Endothelial cell of umbilical vein (primary cell): ENCODE data around the gene D2HGDH. TPM values are rescaled to one million over a fixed set of nuclear protein-coding genes. Genes with fewer than 3 reads are reported as not detected.

Experiments used
- BruUV-seq: library from RNA; stranded (reverse); fragments of 400-500 nt; replicated peaks from 2 replicates; lab custom pipeline; 2021; lab: Mats Ljungman, UMichigan
- CTCF ChIA-PET: fragments of 300-600, 350-600 bp; sonication (Branson Sonifier 250); formaldehyde crosslinking; loops from one replicate; lab custom pipeline; 2021; ENCODE audit warnings: antibody characterized with exemption, inconsistent platforms; lab: Charles Lee
- POLR2A ChIA-PET: fragments of 300-600, 350-600 bp; sonication (Branson Sonifier 250); formaldehyde crosslinking; loops from one replicate; lab custom pipeline; 2021; ENCODE audit warnings: antibody characterized with exemption, inconsistent platforms; lab: Charles Lee
- DNase-seq: peaks from one replicate; pipeline ENCODE4 v3.0.0-alpha.2; 2011; ENCODE audit warnings: low read depth, low spot score
- FAIRE-seq: peaks from 2 replicates; lab custom pipeline; 2011; peaks lifted over from hg19 to GRCh38; lab: Jason Lieb, UNC
- H2AFZ ChIP-seq: 2 replicates; pipeline ENCODE4 v1.6.0; 2012; ENCODE audit warnings: low read depth, low read length, control low read depth, inconsistent platforms
- H3K27ac ChIP-seq: 2 replicates; pipeline ENCODE4 v1.5.1; 2011; ENCODE audit warnings: low read depth, mild to moderate bottlenecking, control low read depth, low read length, moderate library complexity; ENCODE audit not compliant: insufficient read depth
- H3K27me3 ChIP-seq, 2 experiments: 2 replicates each; pipeline versions ENCODE4 v1.6.0 to v1.6.1; 2011; ENCODE audit warnings: low read length in 2 of 2, mixed read lengths in 1 of 2; ENCODE audit not compliant: control insufficient read depth in 2 of 2, insufficient read depth in 2 of 2
- H3K36me3 ChIP-seq, 2 experiments: 2 replicates in 1 of 2; 3 replicates in 1 of 2; pipeline ENCODE4 v1.5.1; 2011; ENCODE audit warnings: low read length in 2 of 2, mild to moderate bottlenecking in 1 of 2, moderate library complexity in 1 of 2; ENCODE audit not compliant: control insufficient read depth in 2 of 2, insufficient read depth in 2 of 2; ENCODE audit errors: extremely low read depth in 1 of 2
- H3K4me1 ChIP-seq: 3 replicates; pipeline ENCODE4 v1.5.1; 2011; ENCODE audit warnings: mild to moderate bottlenecking, low read length; ENCODE audit not compliant: control insufficient read depth, insufficient read depth; ENCODE audit errors: extremely low read depth
- H3K4me2 ChIP-seq: 2 replicates; pipeline ENCODE4 v1.6.1; 2011; ENCODE audit warnings: low read length, control low read depth, mixed read lengths; ENCODE audit not compliant: insufficient read depth
- H3K4me3 ChIP-seq, 3 experiments: fragments of 200-600 bp in 1 of 3; sonication (generic), shearing (Covaris generic) in 1 of 3; replicated peaks in 1 of 3; 2 replicates each; pipeline ENCODE4 v1.5.1; 2011 to 2016; ENCODE audit warnings: control low read depth in 3 of 3, low read length in 3 of 3, mild to moderate bottlenecking in 2 of 3, inconsistent platforms in 1 of 3, low read depth in 1 of 3, moderate library complexity in 1 of 3; ENCODE audit not compliant: insufficient read depth in 1 of 3
- H3K79me2 ChIP-seq: 2 replicates; pipeline ENCODE4 v1.6.0; 2012; ENCODE audit warnings: low read length, inconsistent platforms; ENCODE audit not compliant: control insufficient read depth, insufficient read depth
- H3K9ac ChIP-seq: replicated peaks from 2 replicates; pipeline ENCODE3; 2011; ENCODE audit warnings: low read length, control low read depth; ENCODE audit not compliant: insufficient read depth; ENCODE audit errors: extremely low read depth
- H3K9me1 ChIP-seq: replicated peaks from 3 replicates; pipeline ENCODE4 v1.6.0; 2011; ENCODE audit warnings: mild to moderate bottlenecking, low read length; ENCODE audit not compliant: control insufficient read depth, insufficient read depth; ENCODE audit errors: extremely low read depth
- H3K9me3 ChIP-seq: replicated peaks from 2 replicates; pipeline ENCODE4 v1.5.1; 2012; ENCODE audit warnings: low read length, inconsistent platforms; ENCODE audit not compliant: control insufficient read depth, insufficient read depth
- H4K20me1 ChIP-seq: replicated peaks from 2 replicates; pipeline ENCODE3; 2011; ENCODE audit warnings: mild to moderate bottlenecking, low read length; ENCODE audit not compliant: control insufficient read depth, insufficient read depth; ENCODE audit errors: extremely low read depth
- CTCF ChIP-seq, 2 donors: IDR thresholded peaks; 1 replicate in 1 of 2; 2 replicates in 1 of 2; pipeline ENCODE4 v1.5.1; 2011; ENCODE audit warnings: low read length in 2 of 2, mild to moderate bottlenecking in 2 of 2, moderate library complexity in 2 of 2, control low read depth in 1 of 2, inconsistent platforms in 1 of 2, low read depth in 1 of 2; ENCODE audit not compliant: insufficient read depth in 1 of 2; ENCODE audit errors: extremely low read depth in 1 of 2
- EZH2 ChIP-seq: IDR thresholded peaks from 2 replicates; pipeline ENCODE4 v1.6.1; 2012; ENCODE audit warnings: borderline replicate concordance, low read depth, mild to moderate bottlenecking, moderate library complexity, low read length, inconsistent platforms; ENCODE audit not compliant: severe bottlenecking
- FOS ChIP-seq: IDR thresholded peaks from 2 replicates; pipeline ENCODE4 v1.6.1; 2011; ENCODE audit warnings: mild to moderate bottlenecking, low read length, moderate library complexity, borderline replicate concordance; ENCODE audit not compliant: insufficient read depth
- GATA2 ChIP-seq: IDR thresholded peaks from 2 replicates; pipeline ENCODE4 v1.7.0; 2011; ENCODE audit warnings: low read depth, mild to moderate bottlenecking, moderate library complexity, mixed read lengths, low read length; ENCODE audit not compliant: insufficient read length, insufficient read depth
- JUN ChIP-seq: IDR thresholded peaks from 2 replicates; pipeline ENCODE4 v1.6.1; 2011; ENCODE audit warnings: borderline replicate concordance, low read depth; ENCODE audit not compliant: insufficient read length, insufficient read depth
- MAX ChIP-seq: IDR thresholded peaks from 2 replicates; pipeline ENCODE4 v1.6.1; 2011; ENCODE audit not compliant: insufficient read depth, insufficient read length
- MYC ChIP-seq: IDR thresholded peaks from one replicate; pipeline ENCODE4 v1.6.1; 2011; ENCODE audit warnings: mild to moderate bottlenecking, low read depth, low read length
- POLR2A ChIP-seq: IDR thresholded peaks from 2 replicates; pipeline ENCODE4 v1.6.1; 2012; ENCODE audit warnings: low read depth, mild to moderate bottlenecking, control low read depth, low read length
- POLR2AphosphoS5 ChIP-seq: IDR thresholded peaks from 2 replicates; pipeline ENCODE4 v1.6.1; 2012; ENCODE audit warnings: low read depth, mild to moderate bottlenecking, control low read depth, low read length, moderate library complexity; ENCODE audit not compliant: insufficient read depth
- dilution Hi-C: fragments of 300-500 bp; cut with MboI; formaldehyde crosslinking; loops from one replicate; pipeline ENCODE4 v1.15.0; 2019; ENCODE audit warnings: low sequenced_read_pairs; ENCODE audit not compliant: extremely low pct_ligation_motif_present
- intact Hi-C: fragments of 100-400 bp; cut with micrococcal nuclease; formaldehyde crosslinking; loops from one replicate; pipeline ENCODE4 v1.10.0; 2022
- polyA plus RNA-seq, 4 experiments: library from polyadenylated mRNA; depleted of rRNA in 3 of 4; stranded (reverse) in 3 of 4; unstranded in 1 of 4; fragments of >200 nt; gene quantifications; 2 replicates each; pipeline versions ENCODE4 v1.2.1 to v1.2.3, GENCODE V29; 2011 to 2012; ENCODE audit warnings: missing spikeins in 1 of 4
- total RNA-seq: library from RNA; stranded (reverse); gene quantifications from 2 replicates; pipeline ENCODE4 v1.2.3, GENCODE V29; 2021

The D2HGDH gene
- total and polyA plus RNA-seq, 2 donors (not counting 3 experiments of a cell fraction or from before 2014, with no cell fraction given), result 22.3 TPM

- no TSS peak for BruUV-seq
- H3K4me1 ChIP-seq, result peaks cover 15% of the 10 kb centered on the region
- H3K4me3 ChIP-seq, result peak overlapping the region; percentile 20 to 87 (median 25)
- CTCF ChIA-PET, result interaction anchor here (1.0 to 5.2 kb wide), 11 partner anchors 12 to 145 kb away, joined by 3 to 41 read pairs (median 3); partner anchors contain the start of genes ATG4B, DTYMK and ING5
- no peaks in the 10 kb centered on the region for H3K9me1 ChIP-seq
- H3K9me3 ChIP-seq, result no peaks in the 10 kb centered on the region
- TF ChIP-seq POLR2AphosphoS5, result no peak
- no peak for TF ChIP-seq EZH2
- no peak for TF ChIP-seq POLR2A
- no peak for TF ChIP-seq MYC
- no peak for TF ChIP-seq CTCF (IDR thresholded peaks at IDR 0.05; ENCODE audit: extremely low read depth in 1 of 2, insufficient read depth in 1 of 2, low read depth in 1 of 2, low read length in 2 of 2)
- no peak for TF ChIP-seq JUN
- no peak for TF ChIP-seq MAX
- no peak for TF ChIP-seq GATA2
- TF ChIP-seq FOS, result no peak
- POLR2A ChIA-PET, result interaction anchor here (0.9 kb wide), 1 partner anchor 45 kb away, joined by 5 read pairs; no protein-coding TSS in a partner anchor
- intact Hi-C loops, result loop anchor here (1.0 to 5.0 kb wide), 7 partner anchors 31 to 586 kb away; partner anchors contain the start of genes DTYMK, ING5, PASK and STK25
- FAIRE-seq (no peak), DNase-seq (no peak)
- H2AFZ ChIP-seq, result peak overlapping the region; percentile 88
- H4K20me1 ChIP-seq, result no peaks in the 10 kb centered on the region
- H3K27ac ChIP-seq, result no peak overlapping the region
- dilution Hi-C loops, result no loop called here
- H3K4me2 ChIP-seq, result peak overlapping the region; percentile 32
- no peaks in the 10 kb centered on the region for H3K27me3 ChIP-seq
- no peak overlapping the region for H3K9ac ChIP-seq
- H3K79me2 ChIP-seq, result no peaks in the 10 kb centered on the region
- H3K36me3 ChIP-seq, result no peaks in the 10 kb centered on the region
These were observed 831 bp upstream of the D2HGDH start for GRCh38 chr2:241733391-241734207.
